Left lung (tissue), 10 donors: ENCODE results near the gene EIF4H. TPM values are rescaled to one million over a fixed set of nuclear protein-coding genes. Genes with fewer than 3 reads are reported as not detected.
A peak's percentile ranks its signal among the peaks of the same experiment; 100 is the strongest.
"Not testable (repeated sequence)": the region's sequence is repeated elsewhere in the genome, so short reads cannot be mapped to it uniquely, and the experiment has no call there.

Experiments
- ATAC-seq: fragments of 200-7000 bp; cut with Tn5 transposase; one replicate; pipeline ENCODE4 v1.9.1; 2020; ENCODE audit warnings: moderate library complexity
- DNase-seq, 4 donors: peaks; one replicate each; pipeline ENCODE4 v3.0.0-alpha.2; 2013 to 2020
- H3K27ac ChIP-seq, 2 donors: fragments of 200-600 bp; sonication (generic) in 1 of 2; one replicate each; pipeline versions ENCODE4 v1.5.0 to v1.8.0; 2020 to 2021
- H3K27me3 ChIP-seq, 2 donors: fragments of 200-600 bp; sonication (generic) in 1 of 2; one replicate each; pipeline versions ENCODE4 v1.5.0 to v1.8.0; 2020 to 2021
- H3K36me3 ChIP-seq, 2 donors: fragments of 200-600 bp; sonication (generic) in 1 of 2; one replicate each; pipeline versions ENCODE4 v1.5.0 to v1.8.0; 2020 to 2021
- H3K4me1 ChIP-seq, 2 donors: fragments of 200-600 bp; one replicate each; pipeline ENCODE4 v1.8.0; 2021
- H3K4me3 ChIP-seq, 2 donors: fragments of 200-600 bp; sonication (generic) in 1 of 2; one replicate each; pipeline versions ENCODE4 v1.5.0 to v1.8.0; 2020 to 2021; ENCODE audit warnings: mild to moderate bottlenecking in 1 of 2
- H3K9me3 ChIP-seq, 2 donors: fragments of 200-600 bp; sonication (generic) in 1 of 2; one replicate each; pipeline versions ENCODE4 v1.5.0 to v1.8.0; 2020 to 2021
- CTCF ChIP-seq, 2 donors: fragments of 200-600 bp; sonication (generic) in 1 of 2; IDR thresholded peaks; one replicate each; pipeline versions ENCODE4 v1.5.0 to v1.8.0; 2021; ENCODE audit warnings: antibody characterized with exemption in 2 of 2
- intact Hi-C, 2 donors: fragments of 100-400 bp; cut with DNase I; formaldehyde crosslinking; loops; one replicate each; pipeline versions ENCODE4 v1.11.2 to v1.14.2; 2022
- polyA plus RNA-seq, 6 donors: library from polyadenylated mRNA; unstranded; fragments of 120-200 nt; gene quantifications; one replicate each; pipeline ENCODE4 v1.2.1, GENCODE V29; 2013; ENCODE audit not compliant: insufficient read length in 6 of 6
- total RNA-seq, 2 donors: library from RNA; stranded (reverse); fragmentation: NEBNext Ultra II Directional; extraction: Animal tissue kit (Norgen Biotek cat#: 25700); gene quantifications; one replicate each; pipeline ENCODE4 v1.2.1, GENCODE V29; 2021
- donor health status: DM: no; HTN: yes; CAD: no.
- donor health status: DM: no; HTN: no; CAD: no.

Gene EIF4H
- total and polyA plus RNA-seq, 8 donors: 203 to 308 (median 264) TPM

- Histone ChIP-seq H3K4me1 (peaks cover 0 to 48% of the 10 kb centered on the region in 2 donors), H3K4me3 (no peak overlapping the region), H3K9me3 (no peaks in the 10 kb centered on the region), H3K27me3 (no peaks in the 10 kb centered on the region), H3K27ac (no peak overlapping the region), H3K36me3 (peaks cover 0 to 51% of the 10 kb centered on the region in 2 donors)
- no peak for TF ChIP-seq CTCF (IDR thresholded peaks at IDR 0.05)
- intact Hi-C loops: no loop called here
- no peak for ATAC-seq
- DNase-seq: peak in 1 of 4 donors; percentile 52
These were observed 48.9 kb downstream of the EIF4H start for GRCh38 chr7:74222851-74223710.

GRCh38 chr7:74223711-74224510, 49.8 kb downstream of the EIF4H start:
- Histone ChIP-seq H3K27ac (no peak overlapping the region), H3K4me1 (peaks cover 0 to 49% of the 10 kb centered on the region in 2 donors), H3K36me3 (peaks cover under 1 to 57% of the 10 kb centered on the region in 2 donors), H3K9me3 (no peaks in the 10 kb centered on the region), H3K27me3 (no peaks in the 10 kb centered on the region), H3K4me3 (no peak overlapping the region)
- TF ChIP-seq CTCF (IDR thresholded peaks at IDR 0.05): no peak
- no peak for ATAC-seq
- intact Hi-C loops: no loop called here
- DNase-seq: no peak

GRCh38 chr7:74224511-74224832, 50.3 kb downstream of the EIF4H start:
- DNase-seq: no peak
- no peak for TF ChIP-seq CTCF (IDR thresholded peaks at IDR 0.05)
- Histone ChIP-seq H3K27ac (no peak overlapping the region), H3K4me1 (peaks cover 0 to 49% of the 10 kb centered on the region in 2 donors), H3K9me3 (no peaks in the 10 kb centered on the region), H3K4me3 (no peak overlapping the region), H3K36me3 (peaks cover 4 to 62% of the 10 kb centered on the region in 2 donors), H3K27me3 (no peaks in the 10 kb centered on the region)
- intact Hi-C loops: no loop called here
- ATAC-seq: no peak

- DNase-seq, H3K9me3 ChIP-seq, H3K27ac ChIP-seq, intact Hi-C loops, H3K27me3 ChIP-seq, ATAC-seq, H3K4me3 ChIP-seq: not testable (repeated sequence)
- Histone ChIP-seq H3K4me1 (peaks cover 0 to 49% of the 10 kb centered on the region in 2 donors), H3K36me3 (peaks cover 4 to 62% of the 10 kb centered on the region in 2 donors)
These were observed 50.8 kb downstream of the EIF4H start for GRCh38 chr7:74224907-74225306.

GRCh38 chr7:74225400-74225799, 51.2 kb downstream of the EIF4H start:
- DNase-seq (no peak), ATAC-seq (no peak)
- TF ChIP-seq CTCF (IDR thresholded peaks at IDR 0.05): no peak
- Histone ChIP-seq H3K36me3 (peaks cover 4 to 61% of the 10 kb centered on the region in 2 donors), H3K27ac (peak overlapping the region in 1 of 2 donors; percentile 85), H3K4me3 (no peak overlapping the region), H3K9me3 (no peaks in the 10 kb centered on the region), H3K4me1 (peaks cover 0 to 54% of the 10 kb centered on the region in 2 donors), H3K27me3 (no peaks in the 10 kb centered on the region)
- intact Hi-C loops: no loop called here
